ENCODE measurements around the gene RBM44.

DNA sequence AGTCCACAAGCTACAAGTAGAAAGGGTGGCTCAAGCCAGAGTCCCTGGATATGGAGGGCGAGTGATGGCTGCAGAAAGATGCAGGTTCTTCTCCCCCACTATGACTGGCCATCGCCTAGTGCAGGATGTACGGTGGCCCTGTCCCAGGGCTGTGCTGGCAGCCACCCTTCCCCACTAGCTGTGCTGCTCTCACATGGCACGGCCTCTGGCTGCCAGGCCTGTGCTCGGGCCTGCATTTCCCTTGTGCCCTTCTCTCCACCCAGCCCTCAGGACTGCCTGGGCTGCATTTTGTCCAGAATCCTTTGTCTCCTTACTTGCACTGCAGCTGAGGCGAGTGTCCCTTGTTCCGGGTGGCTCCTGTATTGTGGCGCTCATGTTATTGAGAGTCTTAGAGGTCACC is 59.2 kb downstream of the RBM44 start:
- TF ChIP-seq, protein P1, sequence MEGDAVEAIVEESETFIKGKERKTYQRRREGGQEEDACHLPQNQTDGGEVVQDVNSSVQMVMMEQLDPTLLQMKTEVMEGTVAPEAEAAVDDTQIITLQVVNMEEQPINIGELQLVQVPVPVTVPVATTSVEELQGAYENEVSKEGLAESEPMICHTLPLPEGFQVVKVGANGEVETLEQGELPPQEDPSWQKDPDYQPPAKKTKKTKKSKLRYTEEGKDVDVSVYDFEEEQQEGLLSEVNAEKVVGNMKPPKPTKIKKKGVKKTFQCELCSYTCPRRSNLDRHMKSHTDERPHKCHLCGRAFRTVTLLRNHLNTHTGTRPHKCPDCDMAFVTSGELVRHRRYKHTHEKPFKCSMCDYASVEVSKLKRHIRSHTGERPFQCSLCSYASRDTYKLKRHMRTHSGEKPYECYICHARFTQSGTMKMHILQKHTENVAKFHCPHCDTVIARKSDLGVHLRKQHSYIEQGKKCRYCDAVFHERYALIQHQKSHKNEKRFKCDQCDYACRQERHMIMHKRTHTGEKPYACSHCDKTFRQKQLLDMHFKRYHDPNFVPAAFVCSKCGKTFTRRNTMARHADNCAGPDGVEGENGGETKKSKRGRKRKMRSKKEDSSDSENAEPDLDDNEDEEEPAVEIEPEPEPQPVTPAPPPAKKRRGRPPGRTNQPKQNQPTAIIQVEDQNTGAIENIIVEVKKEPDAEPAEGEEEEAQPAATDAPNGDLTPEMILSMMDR (IDR thresholded peaks at IDR 0.05 in 8 of 11, conservative IDR thresholded peaks at IDR 0.05 in 3 of 11), result no peak
- TF ChIP-seq POLR2A (IDR thresholded peaks at IDR 0.05), result no peak
- no peak for TF ChIP-seq POLR2AphosphoS5 (IDR thresholded peaks at IDR 0.05)

Data from spleen (tissue), 7 donors.